HCT116 (cell line): ENCODE data around the gene IER5L. TPM values are rescaled to one million over a fixed set of nuclear protein-coding genes. Genes with fewer than 3 reads are reported as not detected.

Experiments
- ATAC-seq: fragments of 200-7000 bp; cut with Tn5 transposase; 2 replicates; pipeline ENCODE4 v1.9.1; 2020; ENCODE audit warnings: mild to moderate bottlenecking, moderate library complexity
- BruUV-seq: library from RNA; stranded (reverse); fragments of 400-500 nt; replicated peaks from 2 replicates; lab custom pipeline; 2021; lab: Mats Ljungman, UMichigan
- CTCF ChIA-PET: fragments of 300-600 bp; sonication (Branson Sonifier 250); formaldehyde crosslinking; loops from one replicate; lab custom pipeline; 2021; ENCODE audit warnings: antibody characterized with exemption; lab: Charles Lee
- POLR2A ChIA-PET: fragments of 300-600, 350-600 bp; sonication (Branson Sonifier 250); formaldehyde crosslinking; loops from one replicate; lab custom pipeline; 2021; ENCODE audit warnings: antibody characterized with exemption; lab: Charles Lee
- RAD21 ChIA-PET, 2 experiments: fragments of 300-600 bp; sonication (Branson Sonifier 250); formaldehyde crosslinking; loops; one replicate each; lab custom pipeline; 2023; ENCODE audit warnings: low total read pairs in 2 of 2; ENCODE audit not compliant: uncharacterized antibody in 2 of 2, unreplicated experiment in 2 of 2, low non-redundant PET in 1 of 2; lab: Charles Lee
- DNase-seq: peaks from one replicate; pipeline ENCODE4 v3.0.0-alpha.2; 2010; ENCODE audit warnings: low read depth, low spot score
- H2AFZ ChIP-seq: fragments of 200-600 bp; shearing (Covaris generic), sonication (generic); 2 replicates; pipeline ENCODE4 v1.6.1; 2017; ENCODE audit warnings: low read depth, mixed run types, mixed read lengths, antibody characterized with exemption, low read length; ENCODE audit not compliant: poor library complexity, severe bottlenecking
- H3K27ac ChIP-seq: 2 replicates; pipeline ENCODE4 v1.5.1; 2012; ENCODE audit warnings: low read depth, low read length
- H3K27me3 ChIP-seq: fragments of 200-600 bp; sonication (generic); 2 replicates; pipeline ENCODE4 v1.6.1; 2016; ENCODE audit warnings: mixed run types, low read length, mixed read lengths; ENCODE audit not compliant: insufficient read depth
- H3K36me3 ChIP-seq, 2 experiments: fragments of 200-500 bp in 1 of 2; fragments of 200-600 bp in 1 of 2; sonication (Bioruptor generic) in 1 of 2; sonication (generic) in 1 of 2; 2 replicates each; pipeline versions ENCODE4 v1.5.1 to v1.6.1; 2014 to 2016; ENCODE audit warnings: low read length in 2 of 2, inconsistent platforms in 1 of 2, mixed read lengths in 1 of 2, mixed run types in 1 of 2; ENCODE audit not compliant: insufficient read depth in 2 of 2, control insufficient read depth in 1 of 2
- H3K4me1 ChIP-seq, 2 experiments: fragments of 200-600 bp in 1 of 2; sonication (generic) in 1 of 2; 2 replicates each; pipeline versions ENCODE4 v1.5.1 to v1.6.1; 2012 to 2017; ENCODE audit warnings: low read length in 2 of 2, inconsistent platforms in 1 of 2, mild to moderate bottlenecking in 1 of 2, mixed read lengths in 1 of 2, mixed run types in 1 of 2, moderate library complexity in 1 of 2; ENCODE audit not compliant: insufficient read depth in 2 of 2, control insufficient read depth in 1 of 2
- H3K4me2 ChIP-seq: fragments of 200-600 bp; sonication (generic); 2 replicates; pipeline ENCODE4 v1.6.1; 2017; ENCODE audit warnings: mixed run types, low read length, mixed read lengths
- H3K4me3 ChIP-seq, 2 experiments: fragments of 200-600 bp in 1 of 2; sonication (generic) in 1 of 2; replicated peaks in 1 of 2; 2 replicates each; pipeline ENCODE4 v1.5.1; 2011 to 2016; ENCODE audit warnings: low read length in 2 of 2, control low read depth in 1 of 2, low read depth in 1 of 2, mild to moderate bottlenecking in 1 of 2, mixed read lengths in 1 of 2, mixed run types in 1 of 2
- H3K79me2 ChIP-seq: fragments of 200-600 bp; sonication (generic); 2 replicates; pipeline ENCODE4 v1.6.1; 2017; ENCODE audit warnings: mild to moderate bottlenecking, mixed run types, low read length, moderate library complexity, mixed read lengths; ENCODE audit not compliant: insufficient read depth
- H3K9ac ChIP-seq: fragments of 200-600 bp; sonication (generic); 2 replicates; pipeline ENCODE4 v1.6.1; 2016; ENCODE audit warnings: low read length, mixed read lengths
- H3K9me2 ChIP-seq: fragments of 200-600 bp; sonication (generic), shearing (Covaris generic); 2 replicates; pipeline ENCODE4 v1.6.1; 2017; ENCODE audit warnings: mixed run types, mild to moderate bottlenecking, moderate library complexity; ENCODE audit not compliant: insufficient read depth
- H3K9me3 ChIP-seq, 2 experiments: fragments of 200-500 bp in 1 of 2; fragments of 200-600 bp in 1 of 2; sonication (Bioruptor generic) in 1 of 2; sonication (generic) in 1 of 2; 2 replicates each; pipeline ENCODE4 v1.6.1; 2014 to 2017; ENCODE audit warnings: low read length in 2 of 2, mixed read lengths in 2 of 2, inconsistent platforms in 1 of 2, low read depth in 1 of 2, mild to moderate bottlenecking in 1 of 2, mixed run types in 1 of 2, moderate library complexity in 1 of 2; ENCODE audit not compliant: control insufficient read depth in 1 of 2, insufficient read depth in 1 of 2
- H4K20me1 ChIP-seq: fragments of 200-600 bp; sonication (generic), shearing (Covaris generic); 2 replicates; pipeline ENCODE4 v1.6.1; 2017; ENCODE audit warnings: mixed run types, mild to moderate bottlenecking, moderate library complexity; ENCODE audit not compliant: insufficient read depth
- CBX3 ChIP-seq: IDR thresholded peaks from 2 replicates; pipeline ENCODE4 v1.6.1; 2012; ENCODE audit warnings: low read depth
- CEBPB ChIP-seq: IDR thresholded peaks from 2 replicates; pipeline ENCODE4 v1.6.1; 2012; ENCODE audit warnings: low read depth
- EZH2 ChIP-seq: fragments of 200-600 bp; sonication (generic); IDR thresholded peaks from 2 replicates; pipeline ENCODE4 v1.6.1; 2017; ENCODE audit warnings: antibody characterized with exemption, mixed run types
- FOSL1 ChIP-seq: IDR thresholded peaks from 2 replicates; pipeline ENCODE4 v1.6.1; 2012; ENCODE audit warnings: low read depth
- POLR2A ChIP-seq: IDR thresholded peaks from 2 replicates; pipeline ENCODE4 v1.7.0; 2011; ENCODE audit warnings: borderline replicate concordance; ENCODE audit not compliant: insufficient read depth, insufficient read length; ENCODE audit errors: extremely low read depth
- POLR2AphosphoS5 ChIP-seq: IDR thresholded peaks from 2 replicates; pipeline ENCODE4 v1.6.1; 2011; ENCODE audit warnings: mild to moderate bottlenecking, low read depth, low read length, moderate library complexity
- SIN3A ChIP-seq: IDR thresholded peaks from 2 replicates; pipeline ENCODE4 v1.6.1; 2012; ENCODE audit warnings: low read depth
- SP1 ChIP-seq: IDR thresholded peaks from 2 replicates; pipeline ENCODE4 v1.6.1; 2012; ENCODE audit warnings: low read depth
- intact Hi-C: fragments of 100-400 bp; cut with micrococcal nuclease; formaldehyde crosslinking; loops from 2 replicates; pipeline ENCODE4 v1.10.0; 2022
- total RNA-seq: library from RNA; stranded (reverse); gene quantifications from one replicate; pipeline ENCODE4 v1.2.1, GENCODE V29; 2021; ENCODE audit not compliant: unreplicated experiment
- TF ChIP-seq, protein P1 (sequence below): IDR thresholded peaks from 2 replicates; pipeline ENCODE4 v1.6.1; 2012; ENCODE audit warnings: low read depth
- TF ChIP-seq, protein P2 (sequence below): IDR thresholded peaks from 2 replicates; pipeline ENCODE4 v1.6.1; 2012
- TF ChIP-seq, protein P3 (sequence below), 3 experiments: fragments of 200-600 bp in 1 of 3; sonication (generic) in 1 of 3; IDR thresholded peaks in 2 of 3; conservative IDR thresholded peaks in 1 of 3; 2 replicates each; pipeline ENCODE4 v1.5.1; 2012 to 2017; ENCODE audit warnings: low read depth in 2 of 3, low read length in 2 of 3, antibody characterized with exemption in 1 of 3, borderline replicate concordance in 1 of 3, control low read depth in 1 of 3, mild to moderate bottlenecking in 1 of 3, mixed read lengths in 1 of 3, mixed run types in 1 of 3, moderate library complexity in 1 of 3; ENCODE audit not compliant: insufficient read depth in 1 of 3
- TF ChIP-seq, protein P4 (sequence below): IDR thresholded peaks from 2 replicates; pipeline ENCODE4 v1.6.1; 2011; ENCODE audit warnings: mild to moderate bottlenecking, low read length, moderate library complexity; ENCODE audit not compliant: insufficient replicate concordance; ENCODE audit errors: extremely low read depth

Gene IER5L
- total RNA-seq, 1 experiment from 2014 or later, result 195 TPM

DNA sequence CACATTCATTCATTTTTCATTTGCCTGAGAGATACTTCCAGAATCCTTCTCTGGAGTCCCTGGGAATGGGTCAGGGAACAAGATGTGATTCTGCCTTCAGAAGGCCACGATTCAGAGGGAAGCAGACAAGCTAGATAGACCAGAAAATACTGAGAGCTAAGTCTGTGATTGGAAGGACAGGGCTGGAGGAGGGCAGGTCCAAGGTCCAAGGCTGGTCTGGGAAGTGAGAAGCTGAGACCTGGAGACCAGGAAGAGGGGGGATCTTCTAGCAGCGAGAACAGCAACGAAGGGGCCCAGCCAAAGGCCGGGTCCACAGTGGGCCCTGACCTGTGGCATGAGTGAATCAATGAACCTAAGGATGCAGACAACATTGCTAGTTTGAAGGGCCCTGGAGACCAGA lies 4.1 kb upstream of the IER5L start (continued):
- TF ChIP-seq, protein P1, sequence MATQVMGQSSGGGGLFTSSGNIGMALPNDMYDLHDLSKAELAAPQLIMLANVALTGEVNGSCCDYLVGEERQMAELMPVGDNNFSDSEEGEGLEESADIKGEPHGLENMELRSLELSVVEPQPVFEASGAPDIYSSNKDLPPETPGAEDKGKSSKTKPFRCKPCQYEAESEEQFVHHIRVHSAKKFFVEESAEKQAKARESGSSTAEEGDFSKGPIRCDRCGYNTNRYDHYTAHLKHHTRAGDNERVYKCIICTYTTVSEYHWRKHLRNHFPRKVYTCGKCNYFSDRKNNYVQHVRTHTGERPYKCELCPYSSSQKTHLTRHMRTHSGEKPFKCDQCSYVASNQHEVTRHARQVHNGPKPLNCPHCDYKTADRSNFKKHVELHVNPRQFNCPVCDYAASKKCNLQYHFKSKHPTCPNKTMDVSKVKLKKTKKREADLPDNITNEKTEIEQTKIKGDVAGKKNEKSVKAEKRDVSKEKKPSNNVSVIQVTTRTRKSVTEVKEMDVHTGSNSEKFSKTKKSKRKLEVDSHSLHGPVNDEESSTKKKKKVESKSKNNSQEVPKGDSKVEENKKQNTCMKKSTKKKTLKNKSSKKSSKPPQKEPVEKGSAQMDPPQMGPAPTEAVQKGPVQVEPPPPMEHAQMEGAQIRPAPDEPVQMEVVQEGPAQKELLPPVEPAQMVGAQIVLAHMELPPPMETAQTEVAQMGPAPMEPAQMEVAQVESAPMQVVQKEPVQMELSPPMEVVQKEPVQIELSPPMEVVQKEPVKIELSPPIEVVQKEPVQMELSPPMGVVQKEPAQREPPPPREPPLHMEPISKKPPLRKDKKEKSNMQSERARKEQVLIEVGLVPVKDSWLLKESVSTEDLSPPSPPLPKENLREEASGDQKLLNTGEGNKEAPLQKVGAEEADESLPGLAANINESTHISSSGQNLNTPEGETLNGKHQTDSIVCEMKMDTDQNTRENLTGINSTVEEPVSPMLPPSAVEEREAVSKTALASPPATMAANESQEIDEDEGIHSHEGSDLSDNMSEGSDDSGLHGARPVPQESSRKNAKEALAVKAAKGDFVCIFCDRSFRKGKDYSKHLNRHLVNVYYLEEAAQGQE, result no peak
- TF ChIP-seq FOSL1, result no peak
- TF ChIP-seq, protein P2, sequence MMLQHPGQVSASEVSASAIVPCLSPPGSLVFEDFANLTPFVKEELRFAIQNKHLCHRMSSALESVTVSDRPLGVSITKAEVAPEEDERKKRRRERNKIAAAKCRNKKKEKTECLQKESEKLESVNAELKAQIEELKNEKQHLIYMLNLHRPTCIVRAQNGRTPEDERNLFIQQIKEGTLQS, result no peak
- no peak for TF ChIP-seq CBX3
- TF ChIP-seq, protein P3, sequence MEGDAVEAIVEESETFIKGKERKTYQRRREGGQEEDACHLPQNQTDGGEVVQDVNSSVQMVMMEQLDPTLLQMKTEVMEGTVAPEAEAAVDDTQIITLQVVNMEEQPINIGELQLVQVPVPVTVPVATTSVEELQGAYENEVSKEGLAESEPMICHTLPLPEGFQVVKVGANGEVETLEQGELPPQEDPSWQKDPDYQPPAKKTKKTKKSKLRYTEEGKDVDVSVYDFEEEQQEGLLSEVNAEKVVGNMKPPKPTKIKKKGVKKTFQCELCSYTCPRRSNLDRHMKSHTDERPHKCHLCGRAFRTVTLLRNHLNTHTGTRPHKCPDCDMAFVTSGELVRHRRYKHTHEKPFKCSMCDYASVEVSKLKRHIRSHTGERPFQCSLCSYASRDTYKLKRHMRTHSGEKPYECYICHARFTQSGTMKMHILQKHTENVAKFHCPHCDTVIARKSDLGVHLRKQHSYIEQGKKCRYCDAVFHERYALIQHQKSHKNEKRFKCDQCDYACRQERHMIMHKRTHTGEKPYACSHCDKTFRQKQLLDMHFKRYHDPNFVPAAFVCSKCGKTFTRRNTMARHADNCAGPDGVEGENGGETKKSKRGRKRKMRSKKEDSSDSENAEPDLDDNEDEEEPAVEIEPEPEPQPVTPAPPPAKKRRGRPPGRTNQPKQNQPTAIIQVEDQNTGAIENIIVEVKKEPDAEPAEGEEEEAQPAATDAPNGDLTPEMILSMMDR (IDR thresholded peaks at IDR 0.05 in 2 of 3, conservative IDR thresholded peaks at IDR 0.05 in 1 of 3; ENCODE audit: borderline replicate concordance in 1 of 3, insufficient read depth in 1 of 3, low read depth in 2 of 3, low read length in 2 of 3), result no peak
- no peak for TF ChIP-seq POLR2A

DNA sequence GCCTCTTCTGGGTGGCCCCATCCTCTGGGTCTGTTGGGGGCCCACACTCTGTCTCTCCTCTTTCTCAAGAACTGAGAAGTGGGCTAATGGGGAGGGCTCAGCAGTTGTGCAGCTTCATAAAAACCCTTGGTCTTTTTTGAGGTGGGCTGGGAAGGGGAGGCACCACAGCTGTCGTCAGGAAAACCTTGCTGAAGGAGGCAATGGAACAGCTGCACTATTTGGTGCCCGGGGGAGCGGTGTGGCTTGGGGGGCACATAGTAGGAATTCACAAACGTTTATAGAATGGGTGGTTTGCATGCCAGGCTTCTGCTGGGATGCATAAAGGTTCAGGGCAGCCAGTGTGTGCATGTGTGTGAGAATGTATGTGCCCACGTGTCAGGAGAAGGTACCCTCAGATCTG lies 3.2 kb upstream of the IER5L start:
- H3K4me2 ChIP-seq, result no peak overlapping the region
- intact Hi-C loops, result no loop called here
- CTCF ChIA-PET, result interaction anchor here (1.1 kb wide), 1 partner anchor 38 kb away, joined by 3 read pairs; no protein-coding TSS in a partner anchor
- no TSS peak for BruUV-seq
- H3K4me3 ChIP-seq, result no peak overlapping the region
- H3K27ac ChIP-seq, result no peak overlapping the region
- DNase-seq (no peak), ATAC-seq (no peak)
- H3K36me3 ChIP-seq, result 0 out of 4 replicates have a peak, but pooled peaks cover 0 to 4% of the 10 kb centered on the region in 2 experiments
- H3K9me3 ChIP-seq, result no peaks in the 10 kb centered on the region
- no peak overlapping the region for H3K9ac ChIP-seq
- peaks cover 47 to 67% of the 10 kb centered on the region in 2 experiments for H3K4me1 ChIP-seq
- H4K20me1 ChIP-seq, result no peaks in the 10 kb centered on the region
- no peaks in the 10 kb centered on the region for H3K27me3 ChIP-seq
- POLR2A ChIA-PET, result interaction anchor here (1.7 kb wide), 1 partner anchor 154 kb away, joined by 5 read pairs; no protein-coding TSS in a partner anchor
- H3K9me2 ChIP-seq, result no peaks in the 10 kb centered on the region
- peaks cover 14% of the 10 kb centered on the region for H3K79me2 ChIP-seq
- RAD21 ChIA-PET, result no interaction called here
- no peak overlapping the region for H2AFZ ChIP-seq
- TF ChIP-seq CBX3 (no peak), EZH2 (no peak), FOSL1 (no peak), CEBPB (no peak), SP1 (no peak), POLR2AphosphoS5 (no peak), SIN3A (no peak)
- TF ChIP-seq, protein P2, result no peak
- TF ChIP-seq, protein P4, sequence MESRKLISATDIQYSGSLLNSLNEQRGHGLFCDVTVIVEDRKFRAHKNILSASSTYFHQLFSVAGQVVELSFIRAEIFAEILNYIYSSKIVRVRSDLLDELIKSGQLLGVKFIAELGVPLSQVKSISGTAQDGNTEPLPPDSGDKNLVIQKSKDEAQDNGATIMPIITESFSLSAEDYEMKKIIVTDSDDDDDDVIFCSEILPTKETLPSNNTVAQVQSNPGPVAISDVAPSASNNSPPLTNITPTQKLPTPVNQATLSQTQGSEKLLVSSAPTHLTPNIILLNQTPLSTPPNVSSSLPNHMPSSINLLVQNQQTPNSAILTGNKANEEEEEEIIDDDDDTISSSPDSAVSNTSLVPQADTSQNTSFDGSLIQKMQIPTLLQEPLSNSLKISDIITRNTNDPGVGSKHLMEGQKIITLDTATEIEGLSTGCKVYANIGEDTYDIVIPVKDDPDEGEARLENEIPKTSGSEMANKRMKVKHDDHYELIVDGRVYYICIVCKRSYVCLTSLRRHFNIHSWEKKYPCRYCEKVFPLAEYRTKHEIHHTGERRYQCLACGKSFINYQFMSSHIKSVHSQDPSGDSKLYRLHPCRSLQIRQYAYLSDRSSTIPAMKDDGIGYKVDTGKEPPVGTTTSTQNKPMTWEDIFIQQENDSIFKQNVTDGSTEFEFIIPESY, result no peak
- TF ChIP-seq, protein P3 (IDR thresholded peaks at IDR 0.05 in 2 of 3, conservative IDR thresholded peaks at IDR 0.05 in 1 of 3; ENCODE audit: borderline replicate concordance in 1 of 3, insufficient read depth in 1 of 3, low read depth in 2 of 3, low read length in 2 of 3), result no peak
